ENCODE measurements around the gene RELN. TPM values are rescaled to one million over a fixed set of nuclear protein-coding genes. Genes with fewer than 3 reads are reported as not detected.

Gene RELN
- total and polyA plus RNA-seq, 10 of the 15 experiments (the other 5 are each of a cell fraction or from before 2014, with no cell fraction given), result 0.11 to 0.21 TPM; not detected in 8

DNA sequence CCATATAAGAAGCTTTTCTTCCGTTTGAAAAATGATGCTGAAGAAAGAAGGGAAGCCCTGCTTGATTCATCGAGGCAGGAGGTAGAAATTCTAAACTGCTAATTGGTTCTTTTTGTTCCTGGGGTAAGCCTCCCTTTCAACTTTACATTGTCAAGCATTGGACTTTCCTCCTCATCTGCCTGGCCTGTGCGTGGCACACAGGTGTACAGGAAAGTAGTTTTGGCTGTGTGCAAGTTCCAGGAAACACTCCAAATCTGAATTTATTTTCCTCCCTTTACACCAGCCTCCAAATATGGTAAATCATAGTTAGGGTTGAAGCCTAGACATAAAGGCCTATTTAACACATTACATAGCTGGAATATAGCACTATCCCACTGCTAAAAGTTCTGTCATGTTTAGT lies 18.2 kb upstream of the RELN start (continued):
- no peak for TF ChIP-seq CBX3 (IDR thresholded peaks at IDR 0.05; ENCODE audit: borderline replicate concordance, low read depth)
- no peak for TF ChIP-seq FOXK2 (IDR thresholded peaks at IDR 0.05)
- TF ChIP-seq NFIC (IDR thresholded peaks at IDR 0.05; ENCODE audit: low read depth, low read length), result no peak
- no peak for TF ChIP-seq STAT1 (conservative IDR thresholded peaks at IDR 0.05)
- TF ChIP-seq IRF5 (IDR thresholded peaks at IDR 0.05; ENCODE audit: borderline replicate concordance), result no peak

- in situ Hi-C loops (cut with MboI) (no loop called here), intact Hi-C loops (cut with micrococcal nuclease; ENCODE audit: unreplicated experiment) (no loop called here)
- H3K4me3 ChIP-seq, result no peak overlapping the region
- WGBS (ENCODE audit: insufficient coverage, insufficient replicate concordance, low lambda C conversion rate, missing lambda C conversion rate), result 34% methylated on average over 4 of the region's 4 CpGs
- H3K27ac ChIP-seq (ENCODE audit: control insufficient read depth, insufficient read depth), result no peak overlapping the region
- no peaks in the 10 kb centered on the region for H3K79me2 ChIP-seq (ENCODE audit: control insufficient read depth, insufficient read depth, low read length)
- ATAC-seq (no peak), FAIRE-seq (no peak), DNase-seq (ENCODE audit: low read depth, low spot score) (no peak)
- H3K36me3 ChIP-seq (ENCODE audit: control insufficient read depth in 2 of 2, insufficient read depth in 2 of 2, low read length in 1 of 2), result no peaks in the 10 kb centered on the region
- H3K27me3 ChIP-seq (replicated peaks in 1 of 2; ENCODE audit: control insufficient read depth in 2 of 2, insufficient read depth in 2 of 2, low read length in 1 of 2), result no peaks in the 10 kb centered on the region
- no peak overlapping the region for H3K4me2 ChIP-seq (ENCODE audit: control insufficient read depth, insufficient read depth)
- no peaks in the 10 kb centered on the region for H3K4me1 ChIP-seq (ENCODE audit: control insufficient read depth, insufficient read depth, low read length)
- H4K20me1 ChIP-seq (ENCODE audit: control insufficient read depth, insufficient read depth), result no peaks in the 10 kb centered on the region
- POLR2A ChIA-PET, result no interaction called here
- SMC1A ChIA-PET (ENCODE audit: uncharacterized antibody, unreplicated experiment), result no interaction called here
- H2AFZ ChIP-seq (ENCODE audit: control insufficient read depth, low read depth, low read length), result no peak overlapping the region
- CTCF ChIA-PET, result no interaction called here
- RAD21 ChIA-PET (ENCODE audit: unreplicated experiment), result no interaction called here
- no peaks in the 10 kb centered on the region for H3K9me3 ChIP-seq (replicated peaks; ENCODE audit: control insufficient read depth, insufficient read depth, low read length)
- no TSS peak for BruUV-seq (replicated peaks)
- H3K9ac ChIP-seq (ENCODE audit: control insufficient read depth, insufficient read depth, low read length), result no peak overlapping the region
- no peak for TF ChIP-seq IRF4 (IDR thresholded peaks at IDR 0.05; ENCODE audit: low read depth, low read length)
- TF ChIP-seq PRDM15 (CRISPR knock-in tag; IDR thresholded peaks at IDR 0.05), result no peak
- no peak for TF ChIP-seq NR2C2 (IDR thresholded peaks at IDR 0.05; ENCODE audit: borderline replicate concordance, control insufficient read depth, insufficient read length, low read depth)
- TF ChIP-seq, protein P1, sequence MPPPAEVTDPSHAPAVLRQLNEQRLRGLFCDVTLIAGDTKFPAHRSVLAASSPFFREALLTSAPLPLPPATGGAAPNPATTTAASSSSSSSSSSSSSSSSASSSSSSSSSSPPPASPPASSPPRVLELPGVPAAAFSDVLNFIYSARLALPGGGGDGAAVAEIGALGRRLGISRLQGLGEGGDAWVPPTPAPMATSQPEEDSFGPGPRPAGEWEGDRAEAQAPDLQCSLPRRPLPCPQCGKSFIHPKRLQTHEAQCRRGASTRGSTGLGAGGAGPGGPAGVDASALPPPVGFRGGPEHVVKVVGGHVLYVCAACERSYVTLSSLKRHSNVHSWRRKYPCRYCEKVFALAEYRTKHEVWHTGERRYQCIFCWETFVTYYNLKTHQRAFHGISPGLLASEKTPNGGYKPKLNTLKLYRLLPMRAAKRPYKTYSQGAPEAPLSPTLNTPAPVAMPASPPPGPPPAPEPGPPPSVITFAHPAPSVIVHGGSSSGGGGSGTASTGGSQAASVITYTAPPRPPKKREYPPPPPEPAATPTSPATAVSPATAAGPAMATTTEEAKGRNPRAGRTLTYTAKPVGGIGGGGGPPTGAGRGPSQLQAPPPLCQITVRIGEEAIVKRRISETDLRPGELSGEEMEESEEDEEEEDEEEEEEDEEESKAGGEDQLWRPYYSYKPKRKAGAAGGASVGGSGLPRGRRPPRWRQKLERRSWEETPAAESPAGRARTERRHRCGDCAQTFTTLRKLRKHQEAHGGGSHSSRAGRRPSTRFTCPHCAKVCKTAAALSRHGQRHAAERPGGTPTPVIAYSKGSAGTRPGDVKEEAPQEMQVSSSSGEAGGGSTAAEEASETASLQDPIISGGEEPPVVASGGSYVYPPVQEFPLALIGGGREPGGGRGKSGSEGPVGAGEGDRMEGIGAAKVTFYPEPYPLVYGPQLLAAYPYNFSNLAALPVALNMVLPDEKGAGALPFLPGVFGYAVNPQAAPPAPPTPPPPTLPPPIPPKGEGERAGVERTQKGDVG (CRISPR knock-in tag; IDR thresholded peaks at IDR 0.05), result no peak
- TF ChIP-seq CREM (IDR thresholded peaks at IDR 0.05; ENCODE audit: low read depth), result no peak
- TF ChIP-seq YBX1 (IDR thresholded peaks at IDR 0.05), result no peak
- no peak for TF ChIP-seq HDAC2 (IDR thresholded peaks at IDR 0.05)
- no peak for TF ChIP-seq EP300 (IDR thresholded peaks at IDR 0.05; ENCODE audit: borderline replicate concordance in 1 of 2, control insufficient read depth in 1 of 2, low read depth in 2 of 2, low read length in 2 of 2)
- TF ChIP-seq PAX5 (IDR thresholded peaks at IDR 0.05; ENCODE audit: borderline replicate concordance, low read depth, low read length), result no peak
- TF ChIP-seq SRF (IDR thresholded peaks at IDR 0.05; ENCODE audit: low read depth in 2 of 2, low read length in 2 of 2), result no peak
- TF ChIP-seq RELA (IDR thresholded peaks at IDR 0.05; ENCODE audit: borderline replicate concordance, partially characterized antibody), result no peak
- TF ChIP-seq JUNB (IDR thresholded peaks at IDR 0.05), result no peak
Measured at GRCh38 chr7:104005197-104005596, 15.7 kb upstream of the RELN start.

All from GM12878 (cell line).